ENCODE measurements around the gene SLC12A3.

The SLC12A3 gene

GRCh38 chr16:56851671-56852400 is 13.2 kb upstream of the SLC12A3 start:
- Histone ChIP-seq H2AFZ (ENCODE audit: low read depth, low read length) (no peak overlapping the region), H3K27me3 (ENCODE audit: low read depth, low read length) (no peaks in the 10 kb centered on the region), H3K4me2 (ENCODE audit: low read length) (no peak overlapping the region), H3K4me1 (ENCODE audit: low read length) (peaks cover 24% of the 10 kb centered on the region), H3K9ac (ENCODE audit: low read length) (no peak overlapping the region), H3K4me3 (ENCODE audit: low read length) (no peak overlapping the region), H3K9me3 (ENCODE audit: insufficient read depth, low read length) (no peaks in the 10 kb centered on the region), H3K79me2 (ENCODE audit: low read length) (no peaks in the 10 kb centered on the region), H3K27ac (ENCODE audit: low read length) (no peak overlapping the region), H3K36me3 (replicated peaks; ENCODE audit: low read depth, low read length) (peaks cover 13% of the 10 kb centered on the region), H4K20me1 (ENCODE audit: insufficient read depth, low read length) (no peaks in the 10 kb centered on the region)
- peak; percentile 60 for TF ChIP-seq CTCF (IDR thresholded peaks at IDR 0.05; ENCODE audit: low read depth, low read length)
- no peak for TF ChIP-seq EZH2phosphoT487 (IDR thresholded peaks at IDR 0.05; ENCODE audit: low read depth)

- no peak overlapping the region for H3K9ac ChIP-seq (ENCODE audit: low read length)
- H3K79me2 ChIP-seq (ENCODE audit: low read length): no peaks in the 10 kb centered on the region
- H3K27ac ChIP-seq (ENCODE audit: low read length): no peak overlapping the region
- H3K27me3 ChIP-seq (ENCODE audit: low read depth, low read length): no peaks in the 10 kb centered on the region
- peaks cover 13% of the 10 kb centered on the region for H3K36me3 ChIP-seq (replicated peaks; ENCODE audit: low read depth, low read length)
- H3K4me1 ChIP-seq (ENCODE audit: low read length): peaks cover 24% of the 10 kb centered on the region
- TF ChIP-seq EZH2phosphoT487 (IDR thresholded peaks at IDR 0.05; ENCODE audit: low read depth): no peak
- H4K20me1 ChIP-seq (ENCODE audit: insufficient read depth, low read length): no peaks in the 10 kb centered on the region
- H3K4me2 ChIP-seq (ENCODE audit: low read length): no peak overlapping the region
- no peak overlapping the region for H3K4me3 ChIP-seq (ENCODE audit: low read length)
- no peak overlapping the region for H2AFZ ChIP-seq (ENCODE audit: low read depth, low read length)
- H3K9me3 ChIP-seq (ENCODE audit: insufficient read depth, low read length): no peaks in the 10 kb centered on the region
Measured at GRCh38 chr16:56852401-56852730, 12.6 kb upstream of the SLC12A3 start.

DNA sequence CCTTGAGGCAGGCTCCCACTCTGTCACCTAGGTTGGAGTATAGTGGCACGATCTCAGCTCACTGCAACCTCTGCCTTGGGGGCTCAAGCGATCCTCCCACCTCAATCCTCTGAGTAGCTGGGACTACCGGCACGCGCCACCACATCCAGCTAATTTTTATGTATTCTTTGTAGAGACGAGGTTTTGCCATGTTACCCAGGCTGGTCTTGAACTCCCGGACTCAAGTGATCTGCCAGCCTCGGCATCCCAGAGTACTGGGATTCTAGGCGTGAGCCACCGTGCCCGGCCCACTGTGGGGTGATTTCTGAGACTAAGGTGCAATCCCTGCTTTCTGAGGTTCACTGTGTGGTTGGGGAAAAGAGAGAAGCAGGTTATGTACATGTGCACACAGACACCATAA is 12.0 kb upstream of the SLC12A3 start:
- H3K9me3 ChIP-seq (ENCODE audit: insufficient read depth, low read length): no peaks in the 10 kb centered on the region
- H3K36me3 ChIP-seq (replicated peaks; ENCODE audit: low read depth, low read length): peaks cover 10% of the 10 kb centered on the region
- H3K79me2 ChIP-seq (ENCODE audit: low read length): no peaks in the 10 kb centered on the region
- H3K4me2 ChIP-seq (ENCODE audit: low read length): no peak overlapping the region
- H3K4me1 ChIP-seq (ENCODE audit: low read length): peaks cover 24% of the 10 kb centered on the region
- no peaks in the 10 kb centered on the region for H4K20me1 ChIP-seq (ENCODE audit: insufficient read depth, low read length)
- TF ChIP-seq CTCF (IDR thresholded peaks at IDR 0.05; ENCODE audit: low read depth, low read length) (no peak), EZH2phosphoT487 (IDR thresholded peaks at IDR 0.05; ENCODE audit: low read depth) (no peak)
- no peak overlapping the region for H3K4me3 ChIP-seq (ENCODE audit: low read length)
- no peak overlapping the region for H2AFZ ChIP-seq (ENCODE audit: low read depth, low read length)
- no peak overlapping the region for H3K27ac ChIP-seq (ENCODE audit: low read length)
- no peaks in the 10 kb centered on the region for H3K27me3 ChIP-seq (ENCODE audit: low read depth, low read length)
- no peak overlapping the region for H3K9ac ChIP-seq (ENCODE audit: low read length)

DNA sequence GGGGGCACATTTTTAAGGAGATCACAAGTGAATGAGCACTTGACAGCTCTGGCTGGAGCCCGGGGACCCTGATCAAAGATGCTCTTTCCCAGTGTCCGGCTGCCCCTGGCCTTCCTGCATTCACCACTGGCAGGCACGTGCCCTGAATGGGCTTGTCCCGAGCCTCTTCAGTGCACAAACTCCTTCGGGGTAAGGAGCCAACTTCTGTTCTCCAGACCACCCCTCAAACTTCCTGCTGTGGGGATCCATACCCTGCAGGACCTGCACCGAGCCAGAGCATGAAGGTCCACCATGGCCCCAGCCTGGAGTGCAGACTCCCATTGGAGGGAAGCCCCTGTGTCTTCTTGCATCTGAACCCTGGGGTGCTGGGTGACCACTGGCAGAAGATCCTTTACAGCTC is 9.8 kb upstream of the SLC12A3 start:
- Histone ChIP-seq H4K20me1 (ENCODE audit: insufficient read depth, low read length) (no peaks in the 10 kb centered on the region), H3K27ac (ENCODE audit: low read length) (no peak overlapping the region)

More for the DNA sequence above, 9.8 kb upstream of the SLC12A3 start:
- Histone ChIP-seq H2AFZ (ENCODE audit: low read depth, low read length) (no peak overlapping the region), H3K9me3 (ENCODE audit: insufficient read depth, low read length) (no peaks in the 10 kb centered on the region), H3K36me3 (replicated peaks; ENCODE audit: low read depth, low read length) (no peaks in the 10 kb centered on the region), H3K4me2 (ENCODE audit: low read length) (no peak overlapping the region), H3K9ac (ENCODE audit: low read length) (no peak overlapping the region), H3K4me3 (ENCODE audit: low read length) (no peak overlapping the region), H3K79me2 (ENCODE audit: low read length) (no peaks in the 10 kb centered on the region), H3K4me1 (ENCODE audit: low read length) (peaks cover 38% of the 10 kb centered on the region), H3K27me3 (ENCODE audit: low read depth, low read length) (no peaks in the 10 kb centered on the region)
- TF ChIP-seq EZH2phosphoT487 (IDR thresholded peaks at IDR 0.05; ENCODE audit: low read depth) (no peak), CTCF (IDR thresholded peaks at IDR 0.05; ENCODE audit: low read depth, low read length) (no peak)
